Measurements from ENCODE around the gene MYH10.
"Not testable (repeated sequence)": the region's sequence is repeated elsewhere in the genome, so short reads cannot be mapped to it uniquely, and the experiment has no call there.

Gene MYH10

DNA sequence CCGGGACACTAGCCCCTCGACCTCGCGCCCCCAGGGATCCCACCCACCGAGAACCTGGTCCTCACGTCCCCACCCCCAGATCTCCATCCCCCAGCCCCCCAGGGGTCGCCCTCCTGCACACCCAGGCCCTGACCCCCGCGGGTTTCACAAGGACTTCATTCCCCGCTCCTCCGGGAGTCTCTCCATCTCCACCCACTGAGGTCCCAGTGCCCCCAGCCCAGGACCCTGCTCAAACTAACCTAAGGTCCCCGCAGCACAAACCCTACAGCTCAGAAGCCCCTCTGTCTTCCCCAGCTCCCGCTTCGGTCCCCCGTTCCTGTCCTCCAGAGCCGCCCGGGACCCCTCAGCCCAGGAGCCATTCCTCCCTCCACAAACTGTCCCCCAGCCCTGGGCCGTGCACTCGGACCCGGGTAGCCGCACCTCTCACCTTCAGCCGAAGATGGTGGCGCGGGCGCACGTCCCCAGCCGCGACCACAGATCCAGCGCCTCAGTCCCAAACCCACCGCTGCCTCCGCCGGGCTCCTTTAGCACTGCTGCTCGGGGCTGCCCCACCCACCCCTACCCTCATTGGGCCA, at the start of gene MYH10:
Gene MYH10, minus strand, starts transcription at position 499 of the 575 bp plus-strand sequence. CDS start 7,479 bp downstream, outside the sequence.
- no peak for DNase-seq

GRCh38 chr17:8679126-8679525, 48.6 kb upstream of the MYH10 start:
- DNase-seq = no peak

DNA sequence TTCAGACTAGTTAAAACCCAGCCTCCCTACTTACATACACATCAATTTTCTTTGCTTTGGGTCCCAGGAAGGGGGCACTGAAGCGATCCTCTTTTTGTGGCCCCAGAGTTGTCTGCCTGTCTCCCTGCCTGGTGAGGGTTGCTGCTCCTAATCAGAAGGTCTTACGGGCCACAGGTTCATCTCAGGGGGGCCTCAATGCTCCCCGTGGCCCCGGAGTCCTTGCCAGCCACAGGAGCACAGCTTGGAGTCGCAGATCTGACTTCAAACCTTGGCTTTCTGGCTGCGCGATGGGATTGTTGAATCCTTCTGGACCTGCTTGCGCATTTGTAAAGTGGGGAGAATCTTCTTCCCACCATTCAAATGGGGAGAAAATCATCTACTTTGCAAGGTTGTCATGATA, 44.8 kb upstream of the MYH10 start:
- DNase-seq = no peak

DNA sequence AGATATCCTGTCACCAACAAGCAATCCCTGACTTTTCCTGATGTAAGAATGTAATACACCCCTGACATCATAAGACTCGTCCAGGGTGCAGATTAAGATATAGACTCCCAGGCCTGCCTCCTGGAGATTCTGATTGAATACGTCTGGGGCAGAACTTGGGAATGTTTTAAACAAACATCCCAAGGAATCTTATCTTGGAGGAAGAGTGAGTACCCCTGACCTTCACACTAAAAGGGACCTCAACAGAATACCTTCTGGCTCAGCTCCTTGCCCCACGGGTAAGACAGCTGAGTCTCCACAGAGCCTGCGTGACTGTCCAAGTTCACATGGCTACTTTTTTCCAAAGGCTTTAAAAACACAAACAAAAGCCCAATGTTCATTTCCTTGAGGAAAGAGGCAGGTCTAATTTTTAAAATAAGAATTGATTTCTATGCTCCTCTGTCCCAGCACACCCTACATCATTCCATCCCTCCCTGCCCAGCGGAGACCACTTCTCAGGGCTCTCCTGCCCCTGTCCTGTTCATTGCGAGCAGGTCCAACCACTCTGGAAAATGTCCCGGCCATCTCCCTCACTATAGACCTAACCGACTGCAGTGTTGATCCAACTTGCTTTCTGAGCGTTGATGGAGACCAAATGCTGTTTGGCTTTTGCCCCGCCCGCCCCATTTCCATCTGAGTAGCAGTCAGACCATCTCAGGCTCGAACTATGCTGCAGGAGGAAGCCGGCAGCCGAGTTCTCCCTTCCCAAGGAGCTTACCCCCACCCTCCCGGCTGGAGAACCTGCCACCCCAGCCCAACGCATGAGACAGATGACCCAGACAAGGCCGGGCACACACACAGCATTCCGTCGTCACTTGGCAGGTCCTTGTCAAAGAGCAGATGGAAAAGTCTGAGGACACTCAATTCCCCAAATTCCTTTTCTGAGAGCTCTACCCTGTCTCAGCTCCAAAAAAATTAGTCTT, 44.1 kb upstream of the MYH10 start:
- DNase-seq = no peak

DNA sequence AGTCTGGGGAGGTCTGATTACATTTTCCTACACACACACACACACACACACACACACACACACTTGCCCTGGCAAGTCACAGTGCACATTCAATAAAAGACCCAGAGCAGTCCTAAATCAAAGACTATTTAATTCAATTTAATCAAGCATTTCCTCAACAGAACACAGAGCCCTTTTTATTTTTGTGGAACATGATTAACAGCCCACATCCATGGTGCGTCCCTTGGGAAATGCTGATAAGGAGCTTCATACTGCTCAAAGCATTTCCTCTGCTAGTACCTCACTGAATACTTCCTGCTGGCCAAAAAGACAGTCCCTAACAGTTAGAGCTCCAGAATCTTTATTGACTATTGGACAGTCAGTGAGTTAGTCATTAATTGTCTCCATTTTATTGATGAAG, 43.1 kb upstream of the MYH10 start:
- DNase-seq = no peak

- no peak for DNase-seq
Measured at GRCh38 chr17:8672326-8672725, 41.8 kb upstream of the MYH10 start.

- no peak for DNase-seq
Measured at GRCh38 chr17:8670421-8670820, 39.9 kb upstream of the MYH10 start.

DNA sequence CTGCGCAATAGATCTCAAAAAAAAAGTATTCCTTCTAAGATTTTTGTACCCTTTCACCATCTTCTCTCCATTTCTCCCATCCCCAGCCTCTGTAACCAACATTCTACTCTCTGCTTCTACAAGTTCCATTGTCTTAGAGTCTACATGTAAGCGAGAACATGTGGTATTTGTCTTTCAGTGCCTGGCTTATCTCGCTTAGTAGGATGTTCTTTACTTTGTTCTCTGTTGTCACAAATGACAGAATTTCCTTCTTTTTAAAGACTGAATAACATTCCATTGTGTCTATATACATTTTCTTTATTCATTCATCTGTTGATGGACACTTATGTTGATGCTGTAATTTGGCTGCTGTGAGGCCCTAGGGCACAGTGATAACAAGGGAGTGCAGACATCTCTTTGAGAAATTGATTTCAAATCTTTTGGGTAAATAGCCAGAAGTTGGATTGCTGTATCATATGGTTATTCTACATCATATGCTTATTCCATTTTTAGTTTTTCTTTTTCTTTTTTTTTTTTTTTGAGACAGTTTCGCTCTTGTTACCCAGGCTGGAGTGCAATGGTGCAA, 37.7 kb upstream of the MYH10 start:
- DNase-seq = no peak

- no peak for DNase-seq
Measured at GRCh38 chr17:8667421-8667820, 36.9 kb upstream of the MYH10 start.

GRCh38 chr17:8665684-8666083, 35.2 kb upstream of the MYH10 start:
- DNase-seq = no peak

GRCh38 chr17:8664456-8665126, 34.1 kb upstream of the MYH10 start:
- DNase-seq = no peak

GRCh38 chr17:8662973-8663372, 32.4 kb upstream of the MYH10 start:
- DNase-seq = no peak

DNA sequence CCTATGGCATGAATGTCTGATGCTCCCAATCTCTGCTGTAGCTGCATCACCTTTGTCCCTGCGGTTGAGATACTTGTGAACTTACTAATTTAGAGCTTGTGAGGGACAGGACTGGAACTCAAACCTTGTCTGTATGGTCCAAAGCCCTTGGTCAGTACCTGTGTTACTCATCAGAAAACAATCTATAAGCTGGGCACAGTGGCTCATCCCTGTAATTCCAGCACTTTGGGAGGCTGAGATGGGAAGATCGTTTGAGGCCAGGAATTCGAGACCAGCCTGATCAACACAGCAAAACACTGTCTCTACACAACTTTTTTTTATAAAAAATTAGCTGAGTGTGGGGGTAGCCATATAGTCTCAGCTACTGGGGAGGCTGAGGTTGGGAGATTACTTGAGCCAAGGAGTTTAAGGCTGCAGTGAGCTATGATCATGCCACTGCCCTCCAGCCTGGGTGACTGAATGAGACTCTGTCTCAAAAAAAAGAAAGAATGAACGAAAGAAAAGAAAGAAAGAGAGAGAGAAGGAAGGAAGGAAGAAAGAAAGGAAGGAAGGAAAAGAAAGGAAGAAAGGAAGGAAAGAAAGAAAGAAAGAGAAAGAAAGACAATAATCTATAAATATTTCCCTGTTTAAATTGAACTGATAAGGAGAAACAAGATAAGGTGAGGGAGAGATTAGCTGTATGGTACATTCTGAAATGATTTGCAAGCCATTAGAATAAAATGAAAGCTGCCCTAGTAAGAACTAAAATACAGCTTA, 31.7 kb upstream of the MYH10 start:
- no peak for DNase-seq

DNA sequence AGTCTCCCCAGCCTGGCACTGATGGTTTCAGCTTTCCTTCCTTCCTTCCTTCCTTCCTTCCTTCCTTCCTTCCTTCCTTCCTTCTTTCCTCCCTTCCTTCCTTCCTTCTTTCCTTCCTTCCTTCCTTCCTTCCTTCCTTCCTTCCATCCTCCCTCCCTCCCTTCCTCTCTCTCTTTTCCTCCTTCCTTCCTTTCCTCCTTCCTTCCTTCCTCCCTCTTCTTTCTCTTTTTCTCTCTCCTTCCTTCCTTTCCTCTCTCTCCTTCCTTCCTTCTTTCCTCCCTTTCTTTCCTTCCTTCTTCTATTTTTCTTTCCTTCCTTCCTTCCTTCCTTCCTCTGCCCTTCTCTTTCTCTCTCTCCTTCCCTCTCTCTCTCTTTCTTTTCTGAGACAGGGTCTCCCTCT, 30.2 kb upstream of the MYH10 start:
- DNase-seq = not testable (repeated sequence)

GRCh38 chr17:8659758-8660410, 29.4 kb upstream of the MYH10 start:
- DNase-seq = no peak

DNA sequence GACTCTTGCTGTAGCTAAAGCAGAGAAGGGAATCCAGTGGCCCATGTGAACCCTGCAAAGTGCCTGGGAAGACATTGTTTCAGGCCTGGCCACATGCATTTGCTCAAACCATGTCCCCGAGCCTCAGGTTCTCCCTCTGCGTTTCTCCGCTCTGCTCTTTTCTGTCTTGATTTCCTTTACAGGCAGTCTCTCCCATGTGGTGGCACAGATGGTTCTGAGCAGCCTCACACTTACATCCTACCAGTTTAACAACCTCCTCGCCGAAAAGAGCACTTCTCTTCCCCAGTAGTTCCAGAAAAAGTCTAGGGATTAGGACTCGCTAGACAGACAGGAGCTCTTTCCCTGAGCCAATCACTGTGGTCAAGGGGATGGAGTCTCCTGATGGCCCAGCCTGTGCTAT, 28.3 kb upstream of the MYH10 start:
- DNase-seq = no peak

- no peak for DNase-seq
Measured at GRCh38 chr17:8656693-8657092, 26.2 kb upstream of the MYH10 start.

GRCh38 chr17:8654822-8655221, 24.3 kb upstream of the MYH10 start:
- DNase-seq = no peak

GRCh38 chr17:8651013-8651412, 20.5 kb upstream of the MYH10 start:
- no peak for DNase-seq

GRCh38 chr17:8650119-8650499, 19.6 kb upstream of the MYH10 start:
- no peak for DNase-seq

- DNase-seq = no peak
Measured at GRCh38 chr17:8649157-8650118, 18.9 kb upstream of the MYH10 start.

Data from NCI-H446 treated with DMSO at 0.1 percent for 48 hours (cell line).